Germinal center (tissue), 1 donor: ENCODE results near the gene SDE2.
A peak's percentile ranks its signal among the peaks of the same experiment; 100 is the strongest.
"Not testable (repeated sequence)": the region's sequence is repeated elsewhere in the genome, so short reads cannot be mapped to it uniquely, and the experiment has no call there.

Source experiments
- DNase-seq: peaks from one replicate; pipeline ENCODE4 v3.0.0; 2012; ENCODE audit warnings: mixed read lengths, low spot score

Gene SDE2

GRCh38 chr1:225942574-225942973 lies 56.6 kb downstream of the SDE2 start:
- DNase-seq = peak; percentile 36

- DNase-seq = no peak
These were observed 57.3 kb downstream of the SDE2 start for GRCh38 chr1:225941942-225942222.

- no peak for DNase-seq
These were observed 57.8 kb downstream of the SDE2 start, which contains the start of gene LEFTY2 for GRCh38 chr1:225941187-225941941. TSS of gene LEFTY2 (minus strand) at chr1:225941220. CDS start at chr1:225941140, 80 bp downstream.

GRCh38 chr1:225940385-225941151 lies 58.6 kb downstream of the SDE2 start:
- no peak for DNase-seq

GRCh38 chr1:225939939-225940310 lies 59.2 kb downstream of the SDE2 start:
- DNase-seq = not testable (repeated sequence)

- DNase-seq = not testable (repeated sequence)
These were observed 59.8 kb downstream of the SDE2 start for GRCh38 chr1:225939097-225939938.

GRCh38 chr1:225937048-225937968 lies 61.8 kb downstream of the SDE2 start:
- DNase-seq = no peak

GRCh38 chr1:225936523-225936922 lies 62.6 kb downstream of the SDE2 start:
- DNase-seq = no peak

- DNase-seq = not testable (repeated sequence)
These were observed 63.1 kb downstream of the SDE2 start for GRCh38 chr1:225936086-225936485.

- DNase-seq = no peak
These were observed 64.4 kb downstream of the SDE2 start for GRCh38 chr1:225934711-225935110.

GRCh38 chr1:225933072-225933471 lies 66.1 kb downstream of the SDE2 start:
- no peak for DNase-seq
